Motor neuron (in vitro differentiated cells): ENCODE data around the gene RNASE13. TPM values are rescaled to one million over a fixed set of nuclear protein-coding genes. Genes with fewer than 3 reads are reported as not detected.

Source experiments
- ATAC-seq, 8 experiments: fragments of 200-7000 bp; cut with Tn5 transposase; replicated peaks in 6 of 8; 2 replicates each; pipeline ENCODE4 v1.8.0; 2021; ENCODE audit warnings: mild to moderate bottlenecking in 8 of 8, moderate library complexity in 8 of 8
- H3K27ac ChIP-seq, 2 donors: fragments of 250-450 bp; sonication (Bioruptor Pico); 2 replicates each; pipeline ENCODE4 v1.9.0; 2021; ENCODE audit warnings: antibody characterized with exemption in 2 of 2, mild to moderate bottlenecking in 2 of 2, moderate library complexity in 1 of 2
- H3K4me1 ChIP-seq, 2 donors: fragments of 250-450 bp; sonication (Bioruptor Pico); replicated peaks in 1 of 2; 2 replicates each; pipeline ENCODE4 v1.6.1; 2021; ENCODE audit warnings: antibody characterized with exemption in 2 of 2, mild to moderate bottlenecking in 2 of 2, moderate library complexity in 1 of 2
- H3K4me3 ChIP-seq, 5 donors: fragments of 250-450 bp; sonication (Bioruptor Pico); 2 replicates each; pipeline ENCODE4 v1.9.0; 2021; ENCODE audit warnings: antibody characterized with exemption in 5 of 5, mild to moderate bottlenecking in 5 of 5, moderate library complexity in 4 of 5
- WGBS, 10 experiments: fragments of 450-650 bp; shearing (Covaris generic); methylation state at CpG; one replicate each; pipeline ENCODE4 v1.0.0; 2022; 5-methylcytosine and 5-hydroxymethylcytosine counted together
- in situ Hi-C, 9 experiments: fragments of 400-800 bp; cut with MboI; loops; one replicate each; pipeline ENCODE4 v1.15.0; 2021; ENCODE audit warnings: low sequenced_read_pairs in 9 of 9, low pct_unique_long_range_greater_than_20kb in 2 of 9; ENCODE audit not compliant: unreplicated experiment in 9 of 9
- total RNA-seq, 8 experiments: library from RNA; unstranded; fragments of 300-600 nt; gene quantifications; 2 replicates each; pipeline versions ENCODE4 v1.2.3 to v1.2.4, GENCODE V29; 2022

RNASE13 gene
- total RNA-seq, 8 experiments from 2014 or later = 0.17 to 0.90 (median 0.70) TPM; not detected in 5

DNA sequence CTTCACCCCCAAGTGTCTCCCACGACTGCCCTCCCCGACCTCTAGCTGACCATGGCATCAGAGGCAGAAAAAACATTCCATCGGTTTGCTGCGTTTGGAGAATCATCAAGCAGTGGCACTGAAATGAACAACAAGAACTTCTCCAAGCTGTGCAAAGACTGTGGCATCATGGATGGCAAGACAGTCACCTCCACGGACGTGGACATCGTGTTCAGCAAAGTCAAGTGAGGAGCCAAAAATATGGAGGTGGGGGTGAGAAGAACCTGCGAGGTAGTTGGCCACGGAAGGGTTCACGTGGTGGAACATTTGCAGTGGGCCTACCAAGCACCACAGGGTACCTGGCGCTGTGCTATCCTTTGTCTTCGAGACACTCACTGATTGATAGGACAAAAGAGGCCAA lies 4.1 kb downstream of the RNASE13 start:
- H3K4me1 ChIP-seq = no peaks in the 10 kb centered on the region
- ATAC-seq = no peak
- no peak overlapping the region for H3K27ac ChIP-seq
- 20 to 93% (median 75%) methylated on average over 1 to 9 of the region's 12 CpGs; no CpG with 5 or more reads in 3 of the 10 experiments for WGBS, 10 experiments
- no peak overlapping the region for H3K4me3 ChIP-seq
- in situ Hi-C loops = no loop called here

GRCh38 chr14:21029917-21030316 lies 4.7 kb downstream of the RNASE13 start, which contains the start of gene TPPP2:
TPPP2 (plus strand) TSS chr14:21030217; CDS start chr14:21030582, 365 bp downstream.
- ATAC-seq = no peak
- H3K4me1 ChIP-seq = no peaks in the 10 kb centered on the region
- H3K27ac ChIP-seq = no peak within 1 kb of the TSS
- no peak within 1 kb of the TSS for H3K4me3 ChIP-seq
- in situ Hi-C loops = no loop called here
- WGBS, 10 experiments = 20 to 100% (median 80%) methylated on average over 1 to 5 of the region's 5 CpGs; no CpG with 5 or more reads in 1 of the 10 experiments

GRCh38 chr14:21026988-21027315 lies 7.7 kb downstream of the RNASE13 start:
- Histone ChIP-seq H3K4me1 (no peaks in the 10 kb centered on the region), H3K4me3 (no peak overlapping the region), H3K27ac (no peak overlapping the region)
- no peak for ATAC-seq
- in situ Hi-C loops = no loop called here
- WGBS, 10 experiments = 42 to 100% (median 86%) methylated on average over 1 to 3 of the region's 3 CpGs; no CpG with 5 or more reads in 6 of the 10 experiments

- no peak for ATAC-seq
- peak overlapping the region in 1 of 5 donors; percentile 40 for H3K4me3 ChIP-seq
- H3K27ac ChIP-seq = no peak overlapping the region
- H3K4me1 ChIP-seq = no peaks in the 10 kb centered on the region
- WGBS, 10 experiments = 38 to 100% (median 90%) methylated on average over 1 to 3 of the region's 7 CpGs; no CpG with 5 or more reads in 6 of the 10 experiments
- in situ Hi-C loops = no loop called here
Measured at GRCh38 chr14:21026274-21026987, 8.2 kb downstream of the RNASE13 start.

DNA sequence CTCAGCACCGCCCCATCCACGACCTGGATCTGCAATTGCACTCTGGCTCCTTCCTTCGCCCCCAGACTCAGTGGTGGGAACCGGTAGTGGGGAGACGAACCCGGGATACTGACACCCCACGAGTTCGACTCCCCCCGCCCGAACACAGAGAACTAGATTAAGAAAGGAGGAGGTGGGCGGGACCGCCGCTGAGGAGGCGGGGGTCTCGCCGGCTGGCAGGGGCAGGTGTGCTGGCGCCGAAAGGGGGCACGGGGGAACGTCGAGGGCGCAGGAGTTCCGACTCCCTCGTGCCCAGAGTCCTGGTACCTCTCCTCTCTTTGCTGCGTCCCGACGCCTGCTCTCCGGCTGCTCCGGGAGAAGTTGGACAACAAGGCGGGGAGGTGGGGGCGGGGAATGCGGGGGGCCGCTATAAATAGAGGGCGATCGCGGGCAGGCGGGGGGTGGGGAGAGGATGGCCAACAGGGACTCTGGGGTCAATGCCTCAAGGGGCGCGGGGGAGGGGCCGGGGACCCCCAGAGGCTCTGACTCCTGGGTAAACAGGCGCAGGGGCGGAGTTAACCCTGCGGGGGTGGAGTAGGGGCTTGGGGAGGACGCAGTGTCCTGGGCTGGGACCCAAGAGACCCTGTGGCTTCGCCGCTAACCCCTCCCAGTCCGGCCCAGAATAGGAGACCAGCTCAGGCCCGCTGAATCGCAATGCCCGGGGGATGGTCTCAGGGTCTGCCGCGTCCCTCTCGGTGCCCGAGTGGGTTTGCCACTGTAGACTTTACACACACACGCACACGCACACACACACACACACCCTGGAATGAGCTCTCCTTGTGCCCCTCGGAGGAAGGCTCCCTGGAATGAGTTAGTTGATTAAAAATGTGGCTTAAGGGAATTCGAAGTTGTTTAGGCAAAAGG lies 9.0 kb downstream of the RNASE13 start:
- ATAC-seq = peak in 7 of 8 experiments; percentile 14 to 56 (median 43)
- peak overlapping the region in 1 of 2 donors; percentile 50 for H3K27ac ChIP-seq
- 11 to 20% methylated on average over 3 to 5 of the region's 58 CpGs; no CpG with 5 or more reads in 8 of the 10 experiments for WGBS, 10 experiments
- in situ Hi-C loops = no loop called here
- peak overlapping the region; percentile 40 to 49 (median 46) for H3K4me3 ChIP-seq
- H3K4me1 ChIP-seq = no peaks in the 10 kb centered on the region

GRCh38 chr14:21024585-21025370 lies 9.8 kb downstream of the RNASE13 start, which contains the start of gene NDRG2:
NDRG2 (minus strand) TSS chr14:21025061; CDS start chr14:21023315, 1,746 bp downstream.
- 0 to 3% methylated on average over 1 to 14 of the region's 72 CpGs; no CpG with 5 or more reads in 8 of the 10 experiments for WGBS, 10 experiments
- in situ Hi-C loops = loop anchor here in 1 of 9 experiments (25.0 kb wide), 1 partner anchor 88 kb away; the partner anchor contains the start of gene TMEM253
- Histone ChIP-seq H3K27ac (peak within 1 kb of the TSS in 1 of 2 donors; percentile 50), H3K4me1 (no peaks in the 10 kb centered on the region), H3K4me3 (peak within 1 kb of the TSS; percentile 40 to 49 (median 46))
- peak; percentile 72 to 92 (median 86) for ATAC-seq

- Histone ChIP-seq H3K4me1 (no peaks in the 10 kb centered on the region), H3K27ac (peak overlapping the region in 1 of 2 donors; percentile 28), H3K4me3 (peak overlapping the region; percentile 40 to 49 (median 46))
- in situ Hi-C loops = loop anchor here in 1 of 9 experiments (25.0 kb wide), 1 partner anchor 88 kb away; the partner anchor contains the start of gene TMEM253
- no peak for ATAC-seq
- WGBS, 10 experiments = 0 to 35% (median 23%) methylated on average over 1 to 10 of the region's 17 CpGs; no CpG with 5 or more reads in 3 of the 10 experiments
Measured at GRCh38 chr14:21023817-21024584, 10.6 kb downstream of the RNASE13 start.

- in situ Hi-C loops = loop anchor here in 1 of 9 experiments (25.0 kb wide), 1 partner anchor 89 kb away; the partner anchor contains the start of gene TMEM253
- Histone ChIP-seq H3K27ac (no peak overlapping the region), H3K4me3 (no peak overlapping the region), H3K4me1 (no peaks in the 10 kb centered on the region)
- no peak for ATAC-seq
- 66 to 92% (median 79%) methylated on average over 2 to 6 of the region's 7 CpGs; no CpG with 5 or more reads in 4 of the 10 experiments for WGBS, 10 experiments
Measured at GRCh38 chr14:21023174-21023573, 11.4 kb downstream of the RNASE13 start.

DNA sequence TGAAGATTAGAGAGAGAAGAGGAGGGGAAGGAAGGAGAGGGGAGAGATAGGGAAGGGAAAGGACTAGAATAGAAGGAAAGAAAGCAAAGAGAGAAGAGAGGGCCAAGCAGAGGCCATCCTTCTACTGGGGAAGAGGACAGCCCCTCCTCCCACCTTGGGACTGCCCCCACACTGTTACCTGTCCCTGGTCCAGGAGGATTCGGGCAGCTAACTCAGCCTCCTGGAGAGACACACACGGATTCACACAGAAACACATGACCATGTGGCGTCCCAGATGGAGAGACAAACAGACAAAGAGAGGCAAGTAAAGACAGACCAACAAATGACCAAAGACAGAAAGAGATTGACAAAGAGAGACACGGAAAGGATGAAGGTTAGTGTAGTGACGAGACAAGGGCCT lies 11.9 kb downstream of the RNASE13 start:
- no peak for ATAC-seq
- in situ Hi-C loops = loop anchor here in 1 of 9 experiments (25.0 kb wide), 1 partner anchor 90 kb away; the partner anchor contains the start of gene TMEM253
- no peak overlapping the region for H3K27ac ChIP-seq
- 40 to 93% (median 74%) methylated on average over 1 to 5 of the region's 5 CpGs for WGBS, 10 experiments
- H3K4me1 ChIP-seq = no peaks in the 10 kb centered on the region
- H3K4me3 ChIP-seq = no peak overlapping the region

DNA sequence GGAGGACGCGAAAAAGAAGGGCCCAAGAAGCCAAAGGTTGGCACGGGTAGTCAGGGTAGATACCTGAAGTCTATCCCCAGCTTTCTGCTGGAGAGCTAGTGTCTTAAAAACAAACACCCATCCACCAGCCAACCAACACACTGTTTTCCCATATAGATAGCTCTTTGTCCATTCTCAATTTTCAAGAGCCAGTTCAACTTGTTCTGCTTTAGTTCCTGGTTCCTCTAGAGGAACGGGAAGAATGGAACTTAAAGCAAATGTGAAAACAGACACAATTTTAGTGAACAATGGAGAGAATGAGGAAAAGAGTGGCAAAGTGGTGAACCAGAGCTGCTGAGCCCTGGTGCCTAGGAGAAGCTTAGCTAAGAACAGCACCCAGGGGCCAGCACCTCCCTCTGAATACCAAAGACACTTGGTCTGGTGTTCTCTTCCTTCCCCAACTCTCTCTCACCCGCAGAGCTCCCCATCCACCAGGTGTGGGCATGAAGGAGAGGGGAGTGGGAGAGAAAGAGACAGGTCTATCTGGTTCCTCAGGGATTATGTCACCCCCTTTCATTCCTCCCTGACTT lies 13.5 kb downstream of the RNASE13 start:
- WGBS, 10 experiments = 20 to 100% (median 90%) methylated on average over 1 to 5 of the region's 5 CpGs; no CpG with 5 or more reads in 3 of the 10 experiments
- ATAC-seq = no peak
- H3K4me1 ChIP-seq = no peaks in the 10 kb centered on the region
- no peak overlapping the region for H3K4me3 ChIP-seq
- H3K27ac ChIP-seq = no peak overlapping the region
- in situ Hi-C loops = loop anchor here in 1 of 9 experiments (25.0 kb wide), 1 partner anchor 91 kb away; the partner anchor contains the start of gene TMEM253

GRCh38 chr14:21019366-21019765 lies 15.2 kb downstream of the RNASE13 start:
- 20 to 40% (median 33%) methylated on average over 1 of the region's 1 CpG; no CpG with 5 or more reads in 6 of the 10 experiments for WGBS, 10 experiments
- no peak for ATAC-seq
- in situ Hi-C loops = loop anchor here in 1 of 9 experiments (25.0 kb wide), 1 partner anchor 93 kb away; the partner anchor contains the start of gene TMEM253
- H3K4me1 ChIP-seq = peaks cover 3 to 4% of the 10 kb centered on the region in 2 donors
- no peak overlapping the region for H3K27ac ChIP-seq
- no peak overlapping the region for H3K4me3 ChIP-seq
